Vagina (tissue), 2 donors: ENCODE results near the gene RTN1. TPM values are rescaled to one million over a fixed set of nuclear protein-coding genes. Genes with fewer than 3 reads are reported as not detected.

Source experiments
- DNase-seq, 2 donors: peaks; one replicate each; pipeline ENCODE4 v3.0.0-alpha.2; 2017; ENCODE audit errors: extremely low spot score in 2 of 2
- H3K27ac ChIP-seq: fragments of 200-600 bp; sonication (generic); one replicate; pipeline ENCODE4 v1.5.1; 2019
- H3K27me3 ChIP-seq: fragments of 200-600 bp; sonication (generic); one replicate; pipeline ENCODE4 v1.5.1; 2019
- H3K36me3 ChIP-seq, 2 donors: fragments of 200-600 bp; sonication (generic); one replicate each; pipeline ENCODE4 v1.5.1; 2017 to 2019
- H3K4me1 ChIP-seq: fragments of 200-600 bp; sonication (generic); one replicate; pipeline ENCODE4 v1.5.1; 2019
- H3K4me3 ChIP-seq, 2 donors: fragments of 200-600 bp; sonication (generic); 1 replicate in 1 of 2; 2 replicates in 1 of 2; pipeline ENCODE4 v1.5.1; 2016 to 2019
- H3K9me3 ChIP-seq: fragments of 200-600 bp; sonication (generic); one replicate; pipeline ENCODE4 v1.5.1; 2019
- CTCF ChIP-seq, 3 experiments: fragments of 450-650 bp in 2 of 3; fragments of 200-600 bp in 1 of 3; sonication (generic) in 1 of 3; IDR thresholded peaks; one replicate each; pipeline ENCODE4 v1.5.1; 2017 to 2019; ENCODE audit warnings: antibody characterized with exemption in 3 of 3, mild to moderate bottlenecking in 2 of 3, moderate library complexity in 2 of 3
- POLR2A ChIP-seq, 2 donors: fragments of 450-650 bp; IDR thresholded peaks; one replicate each; pipeline ENCODE4 v1.6.1; 2017; ENCODE audit warnings: antibody characterized with exemption in 2 of 2, mild to moderate bottlenecking in 2 of 2, moderate library complexity in 2 of 2
- POLR2AphosphoS5 ChIP-seq, 2 donors: sonication (generic); formaldehyde crosslinking; IDR thresholded peaks; one replicate each; pipeline ENCODE4 v1.9.0; 2017; ENCODE audit warnings: antibody characterized with exemption in 2 of 2, mild to moderate bottlenecking in 2 of 2, low read depth in 1 of 2; ENCODE audit not compliant: insufficient read depth in 1 of 2
- intact Hi-C: fragments of 100-400 bp; cut with DNase I; formaldehyde crosslinking; loops from one replicate; pipeline ENCODE4 v1.15.1; 2023
- total RNA-seq: library from RNA; depleted of rRNA; stranded (reverse); fragments of >200 nt; gene quantifications from one replicate; pipeline ENCODE4 v1.2.3, GENCODE V29; 2016

Gene RTN1
- total RNA-seq, 1 donor from 2014 or later: 24.8 TPM

DNA sequence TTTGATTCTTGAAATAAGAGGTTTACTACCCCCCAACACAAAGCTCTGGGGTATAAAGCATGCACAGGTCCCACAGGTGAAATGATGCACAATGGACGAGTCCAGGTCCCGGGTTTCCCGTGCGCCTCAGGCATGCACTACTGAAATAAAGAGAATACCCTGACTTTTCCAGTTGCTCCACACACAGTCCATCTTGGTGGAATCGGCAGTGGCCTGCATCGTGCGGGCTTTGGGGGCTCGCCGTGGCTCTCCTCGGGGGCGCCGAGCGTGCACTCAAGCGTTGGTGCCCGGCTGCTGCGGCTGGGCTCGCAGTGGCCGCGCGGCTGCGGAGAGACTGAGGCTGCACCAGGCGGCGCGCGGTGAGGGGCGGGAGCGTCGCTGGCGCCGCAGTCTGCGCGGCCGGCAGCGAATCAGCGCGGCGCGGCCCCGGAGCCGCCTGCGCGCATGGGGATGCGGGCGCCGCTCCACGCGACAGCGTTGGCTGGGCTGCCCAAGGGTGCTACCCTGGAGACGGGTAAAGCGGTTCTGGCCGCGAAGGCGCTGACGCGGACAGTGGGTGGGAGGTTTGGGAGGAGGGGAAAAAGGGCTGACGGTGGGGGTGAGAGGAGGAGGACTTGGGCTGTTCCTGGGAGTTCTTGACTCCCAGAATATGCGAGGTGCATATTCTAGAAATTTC lies 240.2 kb downstream of the RTN1 start:
- intact Hi-C loops: no loop called here
- H3K4me3 ChIP-seq: peak overlapping the region in 1 of 2 donors; percentile 26

DNA sequence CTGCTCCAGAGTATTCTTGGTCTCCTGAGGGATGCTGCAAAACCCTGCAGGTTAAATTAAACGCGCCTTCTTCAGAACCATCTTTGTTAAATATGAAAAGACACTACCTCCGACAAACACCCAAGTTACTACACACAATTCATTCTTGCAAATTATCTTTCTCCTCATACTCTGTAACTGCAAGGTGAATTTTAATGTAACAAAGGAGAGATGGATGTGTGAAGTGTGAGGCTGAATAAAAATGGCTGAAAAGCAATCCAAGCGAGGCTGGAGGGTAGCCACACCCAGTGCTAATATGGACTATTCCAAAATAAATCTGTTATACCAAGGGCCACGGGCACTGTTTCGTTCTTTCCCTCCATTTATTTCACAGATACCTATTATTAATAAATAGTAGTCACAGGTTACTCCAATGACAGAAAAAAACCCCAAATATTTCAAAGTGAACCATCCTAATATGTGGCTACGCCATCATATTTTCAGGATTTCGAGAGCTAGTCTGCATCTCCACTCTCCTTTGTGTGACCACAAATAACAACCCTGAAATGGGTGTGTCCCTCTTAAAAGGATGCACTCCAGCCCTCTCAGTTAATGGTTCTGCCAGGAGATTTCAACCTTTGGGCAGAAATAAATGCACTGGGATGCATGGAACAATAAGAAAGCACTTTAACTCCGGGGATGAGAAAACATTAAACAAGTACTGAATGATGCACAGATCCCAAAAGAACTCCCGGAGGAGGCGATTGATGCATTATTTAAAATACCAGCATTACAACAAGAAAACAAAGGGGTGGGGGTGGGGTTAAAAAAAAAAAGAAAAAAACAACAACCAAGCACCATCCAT lies 240.9 kb downstream of the RTN1 start:
- intact Hi-C loops: no loop called here
- no peak for TF ChIP-seq POLR2A (IDR thresholded peaks at IDR 0.05)
- no peak for TF ChIP-seq POLR2AphosphoS5 (IDR thresholded peaks at IDR 0.05; ENCODE audit: insufficient read depth in 1 of 2, low read depth in 1 of 2)
- TF ChIP-seq CTCF (IDR thresholded peaks at IDR 0.05): no peak
- H3K36me3 ChIP-seq: no peaks in the 10 kb centered on the region

More for the DNA sequence above, 240.2 kb downstream of the RTN1 start:
- no peak overlapping the region for H3K27ac ChIP-seq
- TF ChIP-seq POLR2AphosphoS5 (IDR thresholded peaks at IDR 0.05; ENCODE audit: insufficient read depth in 1 of 2, low read depth in 1 of 2): no peak
- no peak for TF ChIP-seq CTCF (IDR thresholded peaks at IDR 0.05)
- no peak for TF ChIP-seq POLR2A (IDR thresholded peaks at IDR 0.05)
- no peak for DNase-seq
- no peaks in the 10 kb centered on the region for H3K4me1 ChIP-seq
- no peaks in the 10 kb centered on the region for H3K27me3 ChIP-seq
- H3K36me3 ChIP-seq: no peaks in the 10 kb centered on the region
- no peaks in the 10 kb centered on the region for H3K9me3 ChIP-seq

GRCh38 chr14:59627011-59627520 lies 243.5 kb downstream of the RTN1 start:
- TF ChIP-seq CTCF (IDR thresholded peaks at IDR 0.05): no peak
- TF ChIP-seq POLR2AphosphoS5 (IDR thresholded peaks at IDR 0.05; ENCODE audit: insufficient read depth in 1 of 2, low read depth in 1 of 2): no peak
- TF ChIP-seq POLR2A (IDR thresholded peaks at IDR 0.05): no peak
- H3K4me1 ChIP-seq: no peaks in the 10 kb centered on the region
- no peak overlapping the region for H3K27ac ChIP-seq
- no peak overlapping the region for H3K4me3 ChIP-seq
- H3K9me3 ChIP-seq: no peaks in the 10 kb centered on the region
- DNase-seq: no peak
- no peaks in the 10 kb centered on the region for H3K27me3 ChIP-seq
- intact Hi-C loops: no loop called here
- no peaks in the 10 kb centered on the region for H3K36me3 ChIP-seq

More for the DNA sequence above, 240.9 kb downstream of the RTN1 start:
- Histone ChIP-seq H3K4me1 (no peaks in the 10 kb centered on the region), H3K27me3 (no peaks in the 10 kb centered on the region), H3K4me3 (no peak overlapping the region), H3K27ac (no peak overlapping the region), H3K9me3 (no peaks in the 10 kb centered on the region)
- DNase-seq: no peak

GRCh38 chr14:59622631-59623030 lies 247.9 kb downstream of the RTN1 start:
- Histone ChIP-seq H3K4me3 (no peak overlapping the region), H3K27me3 (no peaks in the 10 kb centered on the region), H3K27ac (no peak overlapping the region), H3K36me3 (no peaks in the 10 kb centered on the region), H3K9me3 (no peaks in the 10 kb centered on the region), H3K4me1 (no peaks in the 10 kb centered on the region)
- DNase-seq: no peak
- intact Hi-C loops: no loop called here
- TF ChIP-seq CTCF (IDR thresholded peaks at IDR 0.05) (no peak), POLR2AphosphoS5 (IDR thresholded peaks at IDR 0.05; ENCODE audit: insufficient read depth in 1 of 2, low read depth in 1 of 2) (no peak), POLR2A (IDR thresholded peaks at IDR 0.05) (no peak)
